K562 (cell line): ENCODE data around the gene GDF15. TPM values are rescaled to one million over a fixed set of nuclear protein-coding genes. Genes with fewer than 3 reads are reported as not detected.

ENCODE experiments used
- BMI1 ChIP-seq: fragments of 150-350 bp; IDR thresholded peaks from 2 replicates; pipeline ENCODE4 v1.6.1; 2014; ENCODE audit warnings: low read length
- CHD1 ChIP-seq: fragments of 200-600 bp; sonication (generic); IDR thresholded peaks from one replicate; pipeline ENCODE4 v1.6.1; 2012; ENCODE audit warnings: mild to moderate bottlenecking, moderate library complexity, low read length, inconsistent platforms
- DNMT1 ChIP-seq: fragments of 450-650 bp; IDR thresholded peaks from 2 replicates; pipeline ENCODE4 v1.6.1; 2016; ENCODE audit warnings: antibody characterized with exemption, mild to moderate bottlenecking
- E2F1 ChIP-seq: sonication (generic); formaldehyde crosslinking; IDR thresholded peaks from 2 replicates; pipeline ENCODE4 v1.8.1; 2023; ENCODE audit warnings: mild to moderate bottlenecking, missing genetic modification reagents, moderate library complexity
- FOXA3 ChIP-seq, 2 experiments: fragments of 450-650 bp in 1 of 2; sonication (generic) in 1 of 2; formaldehyde crosslinking; IDR thresholded peaks in 1 of 2; conservative IDR thresholded peaks in 1 of 2; 2 replicates each; pipeline versions ENCODE4 v1.4.0 to v1.8.0; 2020 to 2022; ENCODE audit warnings: mild to moderate bottlenecking in 2 of 2, missing genetic modification reagents in 1 of 2
- GTF3C2 ChIP-seq: IDR thresholded peaks from 3 replicates; pipeline ENCODE4 v1.6.1; 2011; ENCODE audit warnings: borderline replicate concordance, mild to moderate bottlenecking, moderate library complexity; ENCODE audit not compliant: insufficient read length; ENCODE audit errors: extremely low read depth
- NFIC ChIP-seq: fragments of 450-650 bp; IDR thresholded peaks from 2 replicates; pipeline ENCODE4 v1.6.1; 2017; ENCODE audit warnings: mild to moderate bottlenecking, inconsistent platforms
- SOX6 ChIP-seq: fragments of 450-650 bp; IDR thresholded peaks from 2 replicates; pipeline ENCODE4 v1.6.1; 2014; ENCODE audit warnings: mild to moderate bottlenecking
- SP1 ChIP-seq: sonication (generic); formaldehyde crosslinking; IDR thresholded peaks from 2 replicates; pipeline ENCODE4 v1.8.1; 2022; ENCODE audit warnings: mild to moderate bottlenecking, missing genetic modification reagents
- VEZF1 ChIP-seq: fragments of 200-800 bp; sonication (Bioruptor generic); IDR thresholded peaks from 2 replicates; pipeline ENCODE4 v1.6.1; 2017; ENCODE audit warnings: missing genetic modification characterization, missing compliant biosample characterization
- ZNF407 ChIP-seq: fragments of 450-650 bp; IDR thresholded peaks from 2 replicates; pipeline ENCODE4 v1.6.1; 2016; ENCODE audit warnings: low read depth
- ZNF583 ChIP-seq: fragments of 250-450 bp; sonication (Bioruptor Pico); IDR thresholded peaks from 2 replicates; pipeline ENCODE4 v1.4.0; 2020
- polyA plus RNA-seq, 8 experiments: library from polyadenylated mRNA; depleted of rRNA in 4 of 8; stranded (reverse) in 5 of 8; unstranded in 3 of 8; fragments of >200 nt; fragmentation: Nextera tagmentation in 2 of 8; fragmentation: Illumina TruSeq in 1 of 8; extraction: Ambion mirVana in 2 of 8; extraction: Trizol in 1 of 8; gene quantifications; 2 replicates each; pipeline versions ENCODE4 v1.2.1 to v1.2.3, GENCODE V29; 2011 to 2014; ENCODE audit warnings: inconsistent platforms in 1 of 8, missing spikeins in 1 of 8
- total RNA-seq, 7 experiments: library from RNA; depleted of rRNA in 6 of 7; stranded (reverse); fragments of >200 nt in 6 of 7; fragmentation: Illumina TruSeq in 2 of 7; extraction: Trizol in 2 of 7; gene quantifications; 2 replicates each; pipeline versions ENCODE4 v1.2.1 to v1.2.3, GENCODE V29; 2011 to 2021; ENCODE audit warnings: low replicate concordance in 1 of 7

The GDF15 gene
- total and polyA plus RNA-seq, 9 of the 15 experiments (the other 6 are each of a cell fraction or from before 2014, with no cell fraction given) = 2.3 to 82.4 (median 12.5) TPM

- no peak for TF ChIP-seq DNMT1
- TF ChIP-seq E2F1 (CRISPR knock-in tag) = no peak
- no peak for TF ChIP-seq SOX6
- TF ChIP-seq CHD1 = peak; percentile 67
- TF ChIP-seq GTF3C2 = peak; percentile 31
- TF ChIP-seq ZNF583 = no peak
- TF ChIP-seq NFIC = peak; percentile 55; the same call in 1 of the 2 replicates
- no peak for TF ChIP-seq ZNF407
- TF ChIP-seq VEZF1 = peak; percentile 11; the same call in 1 of the 2 replicates
- TF ChIP-seq SP1 = peak; percentile 65
- peak; percentile 40 to 85; a peak in 3 of 4 replicates for TF ChIP-seq FOXA3 (CRISPR knock-in tag; conservative IDR thresholded peaks at IDR 0.05 in 1 of 2, IDR thresholded peaks at IDR 0.05 in 1 of 2)
- TF ChIP-seq BMI1 = peak; percentile 46; the same call in 1 of the 2 replicates
Measured at GRCh38 chr19:18397242-18398202, 11.6 kb downstream of the GDF15 start, which contains the start of gene LRRC25 (continued).
